G401.6 (cell line): Measurements from ENCODE around the gene CDK5R2.

Experiments used
- FAIRE-seq: peaks from 2 replicates; lab custom pipeline; 2012; peaks lifted over from hg19 to GRCh38; lab: Jason Lieb, UNC

Gene CDK5R2

GRCh38 chr2:218990052-218990451 lies 30.6 kb downstream of the CDK5R2 start:
- no peak for FAIRE-seq

- FAIRE-seq = no peak
These were observed 31.1 kb downstream of the CDK5R2 start for GRCh38 chr2:218990612-218991011.

- FAIRE-seq = no peak
These were observed 32.3 kb downstream of the CDK5R2 start for GRCh38 chr2:218991674-218992168.

DNA sequence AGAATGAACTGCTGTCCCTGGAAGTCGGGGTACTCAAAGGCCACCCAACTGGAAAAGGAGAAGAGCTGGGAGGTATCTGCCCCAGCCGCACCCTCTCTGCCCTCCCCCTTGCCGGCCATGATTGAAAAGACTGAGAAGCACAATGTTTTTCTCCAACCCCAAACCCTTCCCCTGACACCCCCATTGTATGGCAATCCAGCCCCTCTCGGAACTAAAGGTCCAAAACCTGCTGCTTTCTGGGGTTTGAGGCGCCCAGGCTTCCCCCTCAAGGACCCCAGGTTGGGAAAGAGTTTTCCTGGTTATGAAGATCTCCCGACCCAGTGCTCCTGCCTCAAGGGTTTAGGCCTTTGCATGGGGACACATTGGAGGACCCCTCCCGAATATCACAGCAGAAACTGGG lies 32.7 kb downstream of the CDK5R2 start:
- FAIRE-seq = no peak

GRCh38 chr2:218992703-218993344 lies 33.4 kb downstream of the CDK5R2 start:
- FAIRE-seq = no peak

DNA sequence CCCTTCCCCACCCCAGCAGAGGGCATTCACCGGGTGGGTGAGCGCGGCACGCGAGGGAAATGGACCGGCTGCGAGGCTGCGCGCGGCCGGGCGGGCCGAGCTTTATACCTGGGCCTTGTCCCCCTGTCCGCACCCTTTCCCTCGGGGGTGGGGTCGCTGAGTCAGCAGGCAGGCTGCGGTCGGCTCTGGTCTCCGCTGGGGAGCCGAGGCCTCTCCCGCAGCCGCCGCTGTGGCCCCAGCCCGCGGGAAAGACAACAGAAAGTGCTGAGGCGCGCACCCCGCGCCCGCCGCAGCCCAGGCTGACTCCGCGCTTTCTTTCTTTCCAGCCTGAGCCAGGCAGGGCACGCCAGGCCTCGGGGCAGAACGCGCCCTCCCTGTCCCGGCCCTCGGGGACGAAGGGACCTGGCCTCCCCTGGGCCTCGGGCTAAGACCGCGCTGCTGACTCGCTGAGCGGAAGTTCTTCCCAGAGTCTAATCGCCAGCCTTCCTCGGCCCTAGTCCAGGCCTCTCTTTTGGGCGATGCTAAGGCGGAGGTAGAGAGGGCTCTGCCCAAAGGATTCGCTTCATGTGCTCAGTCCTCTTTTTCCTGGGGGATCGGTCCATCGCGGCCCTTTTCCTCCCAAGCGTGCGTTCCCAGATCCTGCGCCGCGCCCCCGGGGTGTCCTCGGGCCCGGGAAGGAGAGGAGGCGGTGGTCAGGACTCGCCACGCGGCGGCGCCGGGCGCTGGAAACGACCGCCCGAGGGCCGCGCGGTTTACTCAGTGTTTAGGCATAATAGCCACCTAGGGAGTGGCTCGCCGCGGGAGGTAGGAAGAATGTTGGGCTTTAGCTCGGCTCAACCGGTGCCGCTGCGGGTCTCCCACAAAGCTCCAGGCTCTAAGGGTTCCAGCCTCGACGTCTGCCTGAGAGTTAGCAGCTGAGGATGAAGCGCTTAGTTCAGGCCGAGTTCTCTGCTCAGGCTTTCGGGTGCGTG lies 34.2 kb downstream of the CDK5R2 start, which contains the start of gene CRYBA2:
Gene CRYBA2, minus strand, starts transcription at position 78 of the 971 bp plus-strand sequence. CDS start 246 bp downstream, outside the sequence.
- FAIRE-seq = no peak

DNA sequence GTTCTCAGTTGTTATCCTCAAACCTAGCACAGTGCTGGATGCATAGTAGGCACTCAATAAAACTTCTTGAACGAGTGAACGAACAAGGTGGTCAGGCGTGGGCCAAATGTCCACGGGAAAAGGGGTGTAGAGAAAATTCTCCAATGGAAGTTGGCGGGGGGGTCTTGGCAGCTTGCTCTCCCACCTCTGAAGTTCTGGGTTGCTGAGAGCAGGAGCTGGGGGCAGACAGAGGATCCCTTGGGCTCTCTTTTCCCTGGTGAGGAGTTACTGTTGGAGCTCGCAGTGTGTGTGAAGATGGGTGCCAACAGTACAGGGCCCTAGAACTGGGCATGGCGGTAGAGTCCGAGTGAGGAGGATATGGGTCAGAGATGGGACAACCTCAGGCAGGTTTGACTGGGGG lies 36.1 kb downstream of the CDK5R2 start:
- no peak for FAIRE-seq

DNA sequence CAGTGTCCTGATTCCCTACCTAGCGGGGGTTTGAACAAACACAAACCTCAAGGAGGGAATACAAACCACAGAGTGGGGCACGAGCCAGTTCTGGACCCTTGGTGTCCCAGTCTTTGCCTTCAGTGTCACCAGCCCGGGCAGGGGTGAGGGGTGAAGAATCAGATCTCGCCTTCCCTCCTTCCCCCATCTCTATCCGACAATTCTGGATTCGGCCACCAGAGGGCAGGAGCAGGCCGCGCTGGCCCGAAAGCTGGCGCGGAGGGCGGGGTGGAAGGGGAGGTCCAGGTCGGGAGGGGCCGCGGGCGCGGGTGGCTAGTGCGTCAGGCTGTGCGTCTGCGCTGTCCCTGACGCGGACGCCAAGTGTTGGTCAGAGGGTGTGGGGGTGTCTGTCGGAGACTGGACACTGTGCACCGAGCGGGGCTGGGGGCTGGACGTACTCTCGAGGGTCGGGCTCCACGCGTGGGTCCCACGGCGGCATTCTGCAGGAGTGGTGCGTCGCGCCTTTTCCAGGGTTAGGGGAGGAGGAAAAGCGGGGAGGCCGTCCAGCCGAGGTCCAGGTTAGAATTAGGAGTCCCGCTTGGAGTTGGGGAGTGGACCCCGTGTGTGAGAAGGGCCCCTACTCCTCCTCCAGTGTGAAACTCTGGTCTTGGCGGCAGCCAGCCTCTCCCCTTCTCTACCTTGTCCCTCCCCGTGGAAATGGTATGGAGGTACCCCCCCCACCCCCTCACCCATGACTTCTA lies 36.7 kb downstream of the CDK5R2 start:
- FAIRE-seq = no peak

- no peak for FAIRE-seq
These were observed 37.5 kb downstream of the CDK5R2 start for GRCh38 chr2:218996937-218997336.

DNA sequence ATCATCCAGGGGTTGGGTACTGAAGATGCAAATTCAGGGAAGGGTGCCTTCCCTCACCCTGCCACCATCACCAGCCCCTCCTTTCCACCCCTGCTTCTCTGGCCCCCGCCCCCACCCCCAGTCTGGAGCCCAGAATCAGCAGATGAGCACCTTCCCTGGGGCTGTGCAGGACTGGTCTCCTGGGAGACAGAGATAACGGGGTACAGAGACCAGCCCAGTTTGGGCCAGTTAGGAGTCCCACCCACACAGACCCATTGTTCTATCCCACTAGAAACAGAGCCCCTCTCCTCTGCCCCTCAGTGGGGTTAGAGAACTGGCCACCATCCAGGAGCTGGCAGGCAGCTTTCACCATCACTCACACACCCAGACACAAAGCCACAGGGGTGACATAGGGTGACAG lies 38.3 kb downstream of the CDK5R2 start:
- FAIRE-seq = no peak

GRCh38 chr2:218998414-218999002 lies 39.0 kb downstream of the CDK5R2 start:
- FAIRE-seq = no peak

DNA sequence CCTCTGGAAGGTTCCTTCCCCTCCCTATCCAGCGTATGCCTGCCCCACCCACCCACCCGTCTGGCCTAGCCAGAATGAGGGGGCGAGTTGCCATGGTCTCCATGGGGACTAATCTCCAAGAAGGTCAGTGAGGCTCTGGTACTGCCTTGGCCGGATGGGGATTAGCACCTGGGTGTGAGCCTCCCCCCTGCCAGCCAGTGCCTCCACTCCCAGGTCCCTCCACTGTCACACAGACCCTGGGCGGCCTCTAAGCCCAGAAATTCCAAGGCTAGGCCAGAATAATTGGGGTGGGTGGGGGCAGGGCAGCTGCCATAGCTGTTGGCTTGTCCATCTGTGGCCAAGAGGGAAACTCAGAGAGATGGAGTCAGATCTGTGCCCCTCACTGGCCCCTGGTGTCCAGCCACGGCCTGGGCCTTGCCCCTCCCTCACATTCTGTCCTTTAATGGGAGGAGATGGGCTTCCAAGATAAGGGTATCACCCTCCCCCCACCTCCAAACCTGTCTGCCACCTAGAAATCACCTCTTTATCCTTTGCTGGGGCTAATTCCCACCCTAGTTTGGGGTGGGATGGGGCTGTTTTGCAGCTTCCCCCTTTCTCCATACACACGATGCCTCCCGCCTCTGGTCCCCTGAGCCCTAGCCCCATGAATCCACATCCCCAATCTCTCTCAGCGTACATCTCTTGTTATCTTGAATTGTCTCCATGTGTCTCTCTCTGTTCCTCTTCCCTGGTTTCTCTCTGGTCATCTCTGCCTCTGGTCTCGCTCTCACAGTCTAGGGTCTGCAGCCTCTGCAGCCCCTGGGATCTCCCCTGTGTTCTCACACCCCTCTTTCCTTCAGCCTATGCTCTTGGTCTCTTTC lies 39.8 kb downstream of the CDK5R2 start:
- no peak for FAIRE-seq

- no peak for FAIRE-seq
These were observed 40.6 kb downstream of the CDK5R2 start for GRCh38 chr2:218999881-219000568.

DNA sequence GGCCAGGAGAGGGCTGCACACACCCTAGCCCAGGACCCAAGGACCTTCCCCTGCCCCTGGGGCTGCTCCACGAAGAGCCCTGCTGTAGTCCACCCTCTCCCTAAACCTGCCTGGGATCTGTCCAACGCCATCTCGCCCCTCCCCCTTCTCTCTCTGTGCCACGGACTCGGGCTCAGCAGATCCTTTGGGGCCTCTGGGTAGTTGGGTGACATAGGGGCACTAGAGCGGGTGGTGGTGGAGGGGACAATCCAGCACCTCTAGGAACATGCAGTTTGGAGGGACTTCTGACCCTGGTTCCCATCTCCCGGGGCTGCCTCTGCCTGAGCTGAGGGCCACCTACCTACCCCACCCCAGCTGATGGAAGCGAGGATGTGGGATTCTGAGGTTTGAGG lies 41.1 kb downstream of the CDK5R2 start:
- no peak for FAIRE-seq

DNA sequence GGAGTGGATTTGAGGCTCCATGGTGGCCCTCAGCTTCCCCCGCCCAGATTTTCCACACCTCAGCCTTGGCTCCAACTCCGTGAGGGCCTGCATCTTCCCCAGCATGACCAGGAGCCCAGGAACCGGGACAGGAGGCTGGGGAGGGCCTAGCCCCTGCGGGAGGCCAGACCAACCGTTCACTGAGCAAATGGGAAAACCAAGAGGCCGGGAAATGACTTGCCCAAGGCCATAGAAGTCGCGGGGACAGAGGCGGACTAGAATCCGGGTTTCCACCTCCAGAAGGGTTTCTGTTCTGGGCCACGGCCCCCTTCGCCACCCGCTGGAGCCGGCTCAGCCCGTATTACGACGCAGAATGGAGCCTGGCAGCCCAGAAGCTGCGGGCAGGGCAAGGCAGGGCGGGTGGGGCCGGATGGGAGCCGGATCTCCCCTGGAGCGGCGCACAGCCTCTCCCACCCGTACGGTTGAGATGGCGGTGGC lies 41.7 kb downstream of the CDK5R2 start:
- FAIRE-seq = no peak

- FAIRE-seq = no peak
These were observed 42.3 kb downstream of the CDK5R2 start for GRCh38 chr2:219001577-219002394.

DNA sequence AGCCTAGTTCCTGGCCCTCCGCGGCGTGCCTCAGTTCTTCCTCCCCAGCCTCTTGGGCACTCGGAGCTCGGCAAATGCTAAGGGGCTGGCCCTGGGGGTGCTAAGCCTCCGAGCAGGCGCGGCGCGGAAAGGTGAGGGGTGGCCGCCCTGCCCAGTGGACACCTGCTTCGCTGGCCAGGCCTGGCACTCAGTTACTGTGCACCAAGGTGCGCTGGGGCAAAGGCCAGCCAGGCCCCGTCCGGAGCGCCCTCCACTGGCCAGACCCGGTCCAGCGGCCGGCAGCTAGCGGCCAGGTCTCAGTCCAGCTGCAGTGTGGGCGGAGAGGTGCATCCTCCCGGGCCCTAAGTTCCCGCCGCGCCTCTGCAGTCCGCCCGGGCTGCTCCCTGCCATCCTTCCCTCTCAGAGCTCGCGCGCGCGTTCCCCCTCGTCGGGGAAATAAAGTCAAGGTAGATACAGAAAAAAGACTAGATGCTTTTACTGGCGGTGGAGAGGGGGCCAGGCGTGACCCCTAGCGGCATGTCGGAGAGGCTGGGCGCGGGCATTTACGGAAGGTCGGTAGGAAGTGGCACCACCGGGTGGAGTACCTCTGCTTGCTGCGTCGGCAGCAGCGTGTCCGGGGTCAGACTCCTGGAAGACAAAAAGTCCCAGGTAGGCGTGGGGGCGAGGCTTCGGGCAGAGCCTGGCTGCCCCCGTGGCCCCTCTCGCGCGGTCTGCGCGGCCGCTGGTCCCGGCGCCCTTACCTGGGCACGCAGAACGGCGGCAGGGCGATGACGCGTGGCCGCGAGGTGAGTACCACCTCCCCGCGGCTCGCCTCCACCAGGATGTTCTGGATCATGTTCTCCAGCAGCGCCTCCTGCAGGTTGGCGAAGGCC lies 43.2 kb downstream of the CDK5R2 start:
- no peak for FAIRE-seq

DNA sequence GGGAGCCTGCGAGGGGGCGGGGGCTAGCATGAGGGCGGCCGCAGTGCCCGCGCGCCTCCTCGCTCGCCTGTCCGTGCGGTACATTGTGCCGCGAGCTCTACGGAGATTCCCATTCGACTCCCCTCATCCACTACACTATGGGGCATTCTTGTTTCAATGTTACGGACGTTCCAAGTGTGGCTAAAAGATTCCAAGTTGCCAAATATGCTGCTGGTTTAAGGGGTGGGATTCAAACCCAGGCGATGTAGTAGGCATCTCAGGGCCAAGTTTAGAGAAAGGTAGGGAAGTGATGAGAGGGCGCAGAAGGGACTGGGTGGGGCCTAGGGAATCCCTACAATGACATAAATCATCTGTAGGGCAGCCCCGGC lies 43.8 kb downstream of the CDK5R2 start:
- no peak for FAIRE-seq

DNA sequence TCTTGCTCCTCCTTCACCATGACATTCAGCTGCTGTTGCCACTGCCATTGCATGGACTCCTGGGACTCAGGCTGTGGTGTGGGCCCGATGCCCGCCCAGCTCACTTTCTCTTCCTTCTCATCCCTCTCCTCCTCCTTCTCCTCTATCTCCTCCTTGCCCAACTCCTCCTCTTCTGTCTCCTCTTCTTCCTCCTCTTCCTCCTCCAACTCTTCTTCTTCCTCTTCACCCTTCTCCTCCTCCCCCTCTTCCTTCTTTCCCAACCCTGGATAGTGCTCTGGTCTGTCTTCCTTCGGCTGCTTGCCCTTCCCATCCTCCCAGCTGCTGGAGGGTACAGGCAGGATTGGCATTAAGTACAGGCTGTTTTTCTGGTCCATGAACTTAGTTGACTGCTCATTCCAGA lies 44.5 kb downstream of the CDK5R2 start:
- no peak for FAIRE-seq
